H9 (cell line): ENCODE measurements around the gene TRAF3. TPM values are rescaled to one million over a fixed set of nuclear protein-coding genes. Genes with fewer than 3 reads are reported as not detected.

Experiments used
- DNase-seq: peaks from one replicate; pipeline ENCODE4 v3.0.0-alpha.2; 2017
- H2AFZ ChIP-seq: one replicate; pipeline ENCODE4 v1.6.1; 2013; ENCODE audit warnings: mild to moderate bottlenecking, low read length, control low read depth, moderate library complexity
- H2AK5ac ChIP-seq: 2 replicates; pipeline ENCODE4 v1.6.1; 2013; ENCODE audit warnings: low read length, control low read depth, mixed read lengths; ENCODE audit not compliant: insufficient read length
- H2BK120ac ChIP-seq: one replicate; pipeline ENCODE4 v1.6.1; 2013; ENCODE audit warnings: low read depth, mild to moderate bottlenecking, low read length, control low read depth, inconsistent platforms; ENCODE audit not compliant: poor library complexity, severe bottlenecking
- H2BK12ac ChIP-seq: 2 replicates; pipeline ENCODE4 v1.6.1; 2013; ENCODE audit warnings: low read length, control low read depth, mixed read lengths, low read depth; ENCODE audit not compliant: insufficient read length
- H2BK15ac ChIP-seq: 2 replicates; pipeline ENCODE4 v1.6.1; 2013; ENCODE audit warnings: low read depth, low read length, control low read depth
- H2BK20ac ChIP-seq: one replicate; pipeline ENCODE4 v1.6.1; 2013; ENCODE audit warnings: low read depth, mild to moderate bottlenecking, low read length, control low read depth, inconsistent platforms; ENCODE audit not compliant: poor library complexity, severe bottlenecking
- H2BK5ac ChIP-seq: 2 replicates; pipeline ENCODE4 v1.6.1; 2013; ENCODE audit warnings: low read length, control low read depth, mixed read lengths; ENCODE audit not compliant: insufficient read length
- H3K14ac ChIP-seq: 2 replicates; pipeline ENCODE4 v1.6.1; 2013; ENCODE audit warnings: low read length, control low read depth; ENCODE audit not compliant: insufficient read depth
- H3K18ac ChIP-seq: 2 replicates; pipeline ENCODE4 v1.6.1; 2013; ENCODE audit warnings: low read depth, mild to moderate bottlenecking, mixed read lengths, low read length, control low read depth; ENCODE audit not compliant: insufficient read length
- H3K23ac ChIP-seq: 2 replicates; pipeline ENCODE4 v1.6.1; 2013; ENCODE audit warnings: low read length, control low read depth, mixed read lengths, low read depth; ENCODE audit not compliant: insufficient read length
- H3K23me2 ChIP-seq: 2 replicates; pipeline ENCODE4 v1.6.1; 2013; ENCODE audit warnings: low read depth, mild to moderate bottlenecking, mixed read lengths, low read length, control low read depth; ENCODE audit not compliant: insufficient read length, poor library complexity, severe bottlenecking
- H3K27ac ChIP-seq: 2 replicates; pipeline ENCODE4 v1.5.1; 2013; ENCODE audit warnings: low read length, control low read depth, mixed read lengths, low read depth; ENCODE audit not compliant: insufficient read length
- H3K27me3 ChIP-seq: 2 replicates; pipeline ENCODE4 v1.6.1; 2013; ENCODE audit warnings: low read length, control low read depth, inconsistent platforms; ENCODE audit not compliant: insufficient read depth
- H3K4ac ChIP-seq: 2 replicates; pipeline ENCODE4 v1.6.1; 2013; ENCODE audit warnings: low read depth, mild to moderate bottlenecking, control low read depth, inconsistent platforms, low read length, moderate library complexity
- H3K4me1 ChIP-seq: 2 replicates; pipeline ENCODE4 v1.6.1; 2013; ENCODE audit warnings: low read length, control low read depth, inconsistent platforms; ENCODE audit not compliant: insufficient read depth
- H3K4me2 ChIP-seq: 2 replicates; pipeline ENCODE4 v1.6.1; 2013; ENCODE audit warnings: low read length, control low read depth, mixed read lengths; ENCODE audit not compliant: insufficient read length, insufficient read depth
- H3K56ac ChIP-seq: 2 replicates; pipeline ENCODE4 v1.6.1; 2013; ENCODE audit warnings: low read depth, mild to moderate bottlenecking, mixed read lengths, low read length, control low read depth; ENCODE audit not compliant: insufficient read length
- H3K79me1 ChIP-seq: 2 replicates; pipeline ENCODE4 v1.6.1; 2013; ENCODE audit warnings: low read depth, mild to moderate bottlenecking, moderate library complexity, low read length, control low read depth, inconsistent platforms; ENCODE audit not compliant: insufficient read depth, poor library complexity, severe bottlenecking
- H3K79me2 ChIP-seq: 2 replicates; pipeline ENCODE4 v1.6.1; 2013; ENCODE audit warnings: low read length, control low read depth, inconsistent platforms; ENCODE audit not compliant: insufficient read depth
- H3K9ac ChIP-seq: 2 replicates; pipeline ENCODE4 v1.6.1; 2013; ENCODE audit warnings: low read length, control low read depth, mixed read lengths; ENCODE audit not compliant: insufficient read length; ENCODE audit errors: extremely low read depth
- H3K9me3 ChIP-seq: one replicate; pipeline ENCODE4 v1.6.1; 2013; ENCODE audit warnings: low read depth, low read length, inconsistent platforms; ENCODE audit not compliant: control insufficient read depth
- H3T11ph ChIP-seq: one replicate; pipeline ENCODE4 v1.6.1; 2013; ENCODE audit warnings: mild to moderate bottlenecking, low read length, control low read depth, inconsistent platforms
- H4K20me1 ChIP-seq: one replicate; pipeline ENCODE4 v1.6.1; 2013; ENCODE audit not compliant: control insufficient read depth, insufficient read length, insufficient read depth
- H4K5ac ChIP-seq: 2 replicates; pipeline ENCODE4 v1.6.1; 2013; ENCODE audit warnings: low read depth, mild to moderate bottlenecking, mixed read lengths, low read length, control low read depth; ENCODE audit not compliant: insufficient read length
- H4K8ac ChIP-seq: replicated peaks from 2 replicates; pipeline ENCODE4 v1.6.1; 2013; ENCODE audit warnings: low read length, control low read depth, mixed read lengths, low read depth; ENCODE audit not compliant: insufficient read length
- H4K91ac ChIP-seq: 2 replicates; pipeline ENCODE4 v1.6.1; 2013; ENCODE audit warnings: low read depth, mild to moderate bottlenecking, moderate library complexity, mixed read lengths, low read length, control low read depth; ENCODE audit not compliant: insufficient read length
- H3K27ac Mint-ChIP-seq, 3 experiments: 2 replicates in 2 of 3; 3 replicates in 1 of 3; pipeline ENCODE4 v1.8.0; 2020 to 2021; ENCODE audit warnings: mixed read lengths in 3 of 3, mild to moderate bottlenecking in 1 of 3, moderate library complexity in 1 of 3
- H3K27me3 Mint-ChIP-seq: 2 replicates; pipeline ENCODE4 v1.8.0; 2021; ENCODE audit warnings: low read depth, mild to moderate bottlenecking, moderate library complexity, mixed read lengths
- H3K36me3 Mint-ChIP-seq, 3 experiments: 2 replicates in 2 of 3; 3 replicates in 1 of 3; pipeline ENCODE4 v1.8.0; 2020 to 2021; ENCODE audit warnings: low read depth in 3 of 3, mixed read lengths in 3 of 3; ENCODE audit not compliant: insufficient read depth in 1 of 3
- H3K4me1 Mint-ChIP-seq, 2 experiments: 2 replicates each; pipeline ENCODE4 v1.8.0; 2020; ENCODE audit warnings: mixed read lengths in 2 of 2
- H3K4me3 Mint-ChIP-seq, 2 experiments: 2 replicates in 1 of 2; 3 replicates in 1 of 2; pipeline ENCODE4 v1.8.0; 2020 to 2021; ENCODE audit warnings: mild to moderate bottlenecking in 2 of 2, mixed read lengths in 2 of 2, moderate library complexity in 1 of 2
- H3K9me3 Mint-ChIP-seq, 2 experiments: 2 replicates in 1 of 2; 3 replicates in 1 of 2; pipeline ENCODE4 v1.8.0; 2020; ENCODE audit warnings: mild to moderate bottlenecking in 2 of 2, mixed read lengths in 2 of 2, moderate library complexity in 1 of 2
- CTCF ChIP-seq: fragments of 200-600 bp; sonication (generic); conservative IDR thresholded peaks from 3 replicates; pipeline ENCODE4 v1.8.0; 2021; ENCODE audit warnings: antibody characterized with exemption, mild to moderate bottlenecking
- WGBS: extraction: QIAGEN DNeasy Blood & Tissue Kit; methylation state at CpG from one replicate; pipeline ENCODE4 v1.1.7; 2013; ENCODE audit warnings: missing lambda C conversion rate, low lambda C conversion rate, mixed read lengths; ENCODE audit not compliant: insufficient read length; ENCODE audit errors: extremely low coverage; 5-methylcytosine and 5-hydroxymethylcytosine counted together
- total RNA-seq: library from RNA; stranded (reverse); gene quantifications from 2 replicates; pipeline ENCODE4 v1.2.1, GENCODE V29; 2021

TRAF3 gene
- total RNA-seq, 1 experiment from 2014 or later = 9.6 TPM

DNA sequence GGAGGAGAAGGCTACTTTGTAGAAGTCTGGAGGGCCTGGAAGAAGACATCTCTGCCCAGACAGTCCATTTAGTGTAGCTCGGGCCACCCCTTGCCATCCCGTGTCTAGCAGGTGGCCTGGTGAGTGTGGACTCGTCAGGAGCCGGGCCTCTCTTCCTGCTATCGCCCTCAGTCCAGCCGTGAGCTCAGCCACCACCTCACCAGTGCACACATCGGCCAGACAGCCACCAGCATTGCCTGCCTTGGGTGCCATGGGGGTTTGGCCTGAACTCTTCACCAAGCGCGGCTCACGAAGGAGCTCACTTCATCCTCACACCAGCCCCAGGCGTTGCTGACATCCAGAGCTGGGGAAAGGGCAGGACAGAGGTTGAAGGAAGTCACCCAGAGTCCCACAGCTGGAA is 19.6 kb upstream of the TRAF3 start:
- H3K4me2 ChIP-seq = no peak overlapping the region
- Mint-ChIP-seq H3K27ac (no peak overlapping the region), H3K4me3 (no peak overlapping the region), H3K4me1 (peaks cover 26 to 30% of the 10 kb centered on the region in 2 experiments), H3K9me3 (no peaks in the 10 kb centered on the region), H3K27me3 (peaks cover 4% of the 10 kb centered on the region), H3K36me3 (peaks cover 0 to 2% (median 0%) of the 10 kb centered on the region in 3 experiments; a peak in 2 of 7 replicates)
- H3K18ac ChIP-seq = no peak overlapping the region
- no peak overlapping the region for H2BK20ac ChIP-seq
- peak; percentile 24 for DNase-seq
- H2AFZ ChIP-seq = no peak overlapping the region
- no peak overlapping the region for H3T11ph ChIP-seq
- H4K91ac ChIP-seq = no peak overlapping the region
- H2BK5ac ChIP-seq = no peak overlapping the region
- H3K56ac ChIP-seq = no peak overlapping the region
- H3K23me2 ChIP-seq = no peaks in the 10 kb centered on the region
- H4K5ac ChIP-seq = no peak overlapping the region
- no peaks in the 10 kb centered on the region for H3K79me2 ChIP-seq
- H3K9ac ChIP-seq = no peak overlapping the region
- no peak overlapping the region for H2BK15ac ChIP-seq
- H3K27ac ChIP-seq = no peak overlapping the region
- H3K23ac ChIP-seq = no peak overlapping the region
- no peak for TF ChIP-seq CTCF
- no peaks in the 10 kb centered on the region for H4K20me1 ChIP-seq
- 0 out of 2 replicates have a peak, but pooled peaks cover 2% of the 10 kb centered on the region for H3K4me1 ChIP-seq
- H2AK5ac ChIP-seq = no peak overlapping the region
- no peak overlapping the region for H3K4ac ChIP-seq
- H3K79me1 ChIP-seq = no peaks in the 10 kb centered on the region
- H3K14ac ChIP-seq = no peak overlapping the region
- no peak overlapping the region for H2BK120ac ChIP-seq
- no peaks in the 10 kb centered on the region for H3K27me3 ChIP-seq
- no peaks in the 10 kb centered on the region for H3K9me3 ChIP-seq
- WGBS = no CpG with 5 or more reads among the region's 11 CpGs
- no peak overlapping the region for H4K8ac ChIP-seq
- H2BK12ac ChIP-seq = no peak overlapping the region
